SK-N-SH (cell line): ENCODE results near the gene PEX7.

Source experiments
- CTCF ChIP-seq: fragments of 200-600 bp; sonication (generic); IDR thresholded peaks from 2 replicates; pipeline ENCODE4 v1.6.1; 2017; ENCODE audit warnings: antibody characterized with exemption, mild to moderate bottlenecking, moderate library complexity
- EP300 ChIP-seq, 2 experiments: IDR thresholded peaks; 2 replicates each; pipeline versions ENCODE4 v1.4.0 to v1.6.1; 2012; ENCODE audit warnings: borderline replicate concordance in 1 of 2, low read depth in 1 of 2, low read length in 1 of 2
- EZH2phosphoT487 ChIP-seq: fragments of 200-600 bp; sonication (generic); IDR thresholded peaks from 2 replicates; pipeline ENCODE4 v1.6.1; 2017; ENCODE audit warnings: low read depth, mixed run types, mild to moderate bottlenecking, antibody characterized with exemption, moderate library complexity, borderline replicate concordance
- FOXM1 ChIP-seq: IDR thresholded peaks from 2 replicates; pipeline ENCODE4 v1.4.0; 2012; ENCODE audit warnings: low read depth, mild to moderate bottlenecking
- MAX ChIP-seq: IDR thresholded peaks from 2 replicates; pipeline ENCODE4 v1.4.0; 2012; ENCODE audit warnings: low read depth
- NRF1 ChIP-seq: IDR thresholded peaks from 2 replicates; pipeline ENCODE4 v1.6.1; 2012; ENCODE audit warnings: low read depth, mild to moderate bottlenecking, low read length
- POLR2AphosphoS5 ChIP-seq: IDR thresholded peaks from 2 replicates; pipeline ENCODE4 v1.6.1; 2012; ENCODE audit warnings: low read depth, low read length
- RAD21 ChIP-seq: IDR thresholded peaks from 2 replicates; pipeline ENCODE4 v1.6.1; 2012; ENCODE audit warnings: mild to moderate bottlenecking, low read length
- REST ChIP-seq: IDR thresholded peaks from 2 replicates; pipeline ENCODE4 v1.6.1; 2012; ENCODE audit warnings: mild to moderate bottlenecking, low read depth, low read length, moderate library complexity
- SIN3A ChIP-seq: IDR thresholded peaks from 2 replicates; pipeline ENCODE4 v1.6.1; 2012; ENCODE audit warnings: low read depth, mild to moderate bottlenecking, low read length, moderate library complexity, borderline replicate concordance
- TAF1 ChIP-seq: IDR thresholded peaks from 2 replicates; pipeline ENCODE4 v1.6.1; 2012; ENCODE audit warnings: low read depth, mild to moderate bottlenecking, low read length, moderate library complexity, borderline replicate concordance
- YY1 ChIP-seq: IDR thresholded peaks from 2 replicates; pipeline ENCODE4 v1.4.0; 2012; ENCODE audit warnings: low read depth, mild to moderate bottlenecking
- ZBTB33 ChIP-seq: IDR thresholded peaks from 2 replicates; pipeline ENCODE4 v1.4.0; 2012; ENCODE audit warnings: low read depth, borderline replicate concordance

GRCh38 chr6:136887953-136888352 lies 65.6 kb downstream of the PEX7 start:
- TF ChIP-seq CTCF: no peak
- TF ChIP-seq NRF1: no peak
- no peak for TF ChIP-seq YY1
- TF ChIP-seq POLR2AphosphoS5: no peak
- no peak for TF ChIP-seq MAX
- TF ChIP-seq SIN3A: no peak
- no peak for TF ChIP-seq EZH2phosphoT487
- TF ChIP-seq FOXM1: no peak
- no peak for TF ChIP-seq REST
- no peak for TF ChIP-seq TAF1
- no peak for TF ChIP-seq RAD21
- TF ChIP-seq ZBTB33: no peak
- no peak for TF ChIP-seq EP300 (IDR thresholded peaks at IDR 0.05; ENCODE audit: borderline replicate concordance in 1 of 2, low read depth in 1 of 2, low read length in 1 of 2)
